ENCODE results near the gene MS4A2.

GRCh38 chr11:60084631-60085273 is 3.7 kb upstream of the MS4A2 start:
- TF ChIP-seq CTCF (IDR thresholded peaks at IDR 0.05) (no peak), POLR2AphosphoS5 (IDR thresholded peaks at IDR 0.05) (no peak), POLR2A (IDR thresholded peaks at IDR 0.05) (no peak), EP300 (IDR thresholded peaks at IDR 0.05) (no peak)
